AG09309 (cell line): Measurements from ENCODE around the gene PMPCA.

Experiments used
- DNase-seq: peaks from one replicate; pipeline ENCODE4 v3.0.0-alpha.2; 2010; ENCODE audit warnings: low read depth
- H3K4me3 ChIP-seq: 2 replicates; pipeline ENCODE4 v1.5.1; 2011; ENCODE audit warnings: mild to moderate bottlenecking, low read depth, low read length, moderate library complexity; ENCODE audit not compliant: control insufficient read depth
- CTCF ChIP-seq: IDR thresholded peaks from 2 replicates; pipeline ENCODE4 v1.5.1; 2011; ENCODE audit warnings: mild to moderate bottlenecking, low read depth, low read length, inconsistent platforms; ENCODE audit not compliant: insufficient read depth, control insufficient read depth; ENCODE audit errors: missing control alignments

The PMPCA gene

GRCh38 chr9:136379401-136379800 lies 31.1 kb upstream of the PMPCA start:
- no peak overlapping the region for H3K4me3 ChIP-seq
- no peak for DNase-seq
- TF ChIP-seq CTCF = no peak

GRCh38 chr9:136379891-136380290 lies 30.6 kb upstream of the PMPCA start:
- no peak overlapping the region for H3K4me3 ChIP-seq
- no peak for TF ChIP-seq CTCF
- DNase-seq = no peak

GRCh38 chr9:136380381-136380780 lies 30.1 kb upstream of the PMPCA start:
- TF ChIP-seq CTCF = no peak
- no peak overlapping the region for H3K4me3 ChIP-seq
- no peak for DNase-seq

GRCh38 chr9:136381311-136381710 lies 29.1 kb upstream of the PMPCA start:
- DNase-seq = no peak
- H3K4me3 ChIP-seq = no peak overlapping the region
- TF ChIP-seq CTCF = no peak

- DNase-seq = no peak
- no peak for TF ChIP-seq CTCF
- H3K4me3 ChIP-seq = no peak overlapping the region
Measured at GRCh38 chr9:136381966-136382513, 28.4 kb upstream of the PMPCA start.

GRCh38 chr9:136383436-136383835 lies 27.0 kb upstream of the PMPCA start:
- no peak for TF ChIP-seq CTCF
- DNase-seq = no peak

GRCh38 chr9:136385015-136385414 lies 25.4 kb upstream of the PMPCA start:
- H3K4me3 ChIP-seq = no peak overlapping the region
- TF ChIP-seq CTCF = no peak
- DNase-seq = no peak

More at GRCh38 chr9:136383436-136383835, 27.0 kb upstream of the PMPCA start:
- H3K4me3 ChIP-seq = no peak overlapping the region
